ENCODE results near the gene GEMIN8.

DNA sequence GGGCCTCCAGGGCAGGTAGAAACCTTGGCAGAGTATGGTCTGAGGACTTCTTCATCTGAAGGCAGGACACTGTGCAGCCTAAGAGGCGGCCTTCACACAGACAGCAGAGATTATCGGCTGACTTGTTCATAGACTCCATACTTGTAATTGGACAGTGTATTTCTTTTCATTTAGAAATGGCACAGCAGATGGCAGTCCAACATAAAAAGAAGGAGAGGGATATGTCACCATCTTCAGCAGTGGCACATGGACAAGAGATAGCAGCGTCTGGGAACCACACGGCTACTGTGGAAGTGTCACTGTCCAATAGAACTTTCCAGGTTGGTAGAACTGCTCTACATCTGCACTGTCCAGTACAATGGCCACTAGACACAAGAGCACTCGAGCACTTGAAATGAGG is 21.7 kb upstream of the GEMIN8 start:
- TF ChIP-seq, protein P1, sequence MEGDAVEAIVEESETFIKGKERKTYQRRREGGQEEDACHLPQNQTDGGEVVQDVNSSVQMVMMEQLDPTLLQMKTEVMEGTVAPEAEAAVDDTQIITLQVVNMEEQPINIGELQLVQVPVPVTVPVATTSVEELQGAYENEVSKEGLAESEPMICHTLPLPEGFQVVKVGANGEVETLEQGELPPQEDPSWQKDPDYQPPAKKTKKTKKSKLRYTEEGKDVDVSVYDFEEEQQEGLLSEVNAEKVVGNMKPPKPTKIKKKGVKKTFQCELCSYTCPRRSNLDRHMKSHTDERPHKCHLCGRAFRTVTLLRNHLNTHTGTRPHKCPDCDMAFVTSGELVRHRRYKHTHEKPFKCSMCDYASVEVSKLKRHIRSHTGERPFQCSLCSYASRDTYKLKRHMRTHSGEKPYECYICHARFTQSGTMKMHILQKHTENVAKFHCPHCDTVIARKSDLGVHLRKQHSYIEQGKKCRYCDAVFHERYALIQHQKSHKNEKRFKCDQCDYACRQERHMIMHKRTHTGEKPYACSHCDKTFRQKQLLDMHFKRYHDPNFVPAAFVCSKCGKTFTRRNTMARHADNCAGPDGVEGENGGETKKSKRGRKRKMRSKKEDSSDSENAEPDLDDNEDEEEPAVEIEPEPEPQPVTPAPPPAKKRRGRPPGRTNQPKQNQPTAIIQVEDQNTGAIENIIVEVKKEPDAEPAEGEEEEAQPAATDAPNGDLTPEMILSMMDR (IDR thresholded peaks at IDR 0.05) = peak in 2 of 6 experiments; percentile 11 to 23
- TF ChIP-seq POLR2A (IDR thresholded peaks at IDR 0.05) = no peak

Measured in Peyer's patch (tissue), 4 donors.